ENCODE measurements around the gene ARNT2. TPM values are rescaled to one million over a fixed set of nuclear protein-coding genes. Genes with fewer than 3 reads are reported as not detected.

The ARNT2 gene
- total and polyA plus RNA-seq, 2 experiments from 2014 or later: 4.6 to 11.6 TPM

DNA sequence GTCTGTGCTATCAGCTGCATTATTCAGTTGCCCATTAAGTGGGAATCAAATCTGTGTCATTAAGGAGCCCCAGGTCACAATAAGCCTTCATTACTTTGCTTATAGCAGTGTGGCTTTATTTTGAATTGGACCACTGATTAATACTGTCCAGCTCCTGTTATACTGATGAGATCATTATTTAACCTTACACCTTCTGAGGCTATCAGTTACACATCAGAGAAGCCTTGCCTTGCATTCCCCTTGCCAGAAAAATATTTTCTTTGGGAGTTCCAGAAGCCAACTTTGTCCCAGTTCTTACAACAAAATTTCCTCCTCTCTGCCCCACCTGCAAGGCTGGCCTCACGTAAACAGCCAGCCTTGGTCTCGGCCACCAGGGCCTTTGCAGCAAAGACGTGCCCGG lies 29.7 kb upstream of the ARNT2 start:
- Histone ChIP-seq H3K79me2 (replicated peaks; ENCODE audit: insufficient read depth) (no peaks in the 10 kb centered on the region), H3K4me2 (no peak overlapping the region), H3K4me3 (no peak overlapping the region), H2AFZ (no peak overlapping the region), H3K4me1 (ENCODE audit: insufficient read depth) (no peaks in the 10 kb centered on the region), H4K20me1 (replicated peaks; ENCODE audit: insufficient read depth) (0 out of 2 replicates have a peak, but pooled peaks cover 2% of the 10 kb centered on the region), H3K36me3 (ENCODE audit: insufficient read depth) (no peaks in the 10 kb centered on the region), H3K27ac (ENCODE audit: low read depth) (no peak overlapping the region), H3K27me3 (ENCODE audit: insufficient read depth) (no peaks in the 10 kb centered on the region), H3F3A (replicated peaks; ENCODE audit: low read depth) (no peaks in the 10 kb centered on the region), H3K9me2 (ENCODE audit: insufficient read depth) (no peaks in the 10 kb centered on the region)
- ATAC-seq (no peak), DNase-seq (ENCODE audit: low spot score) (no peak)
- TF ChIP-seq NANOG (IDR thresholded peaks at IDR 0.05; ENCODE audit: borderline replicate concordance) (no peak), STAT1 (IDR thresholded peaks at IDR 0.05; ENCODE audit: unreplicated experiment) (no peak), CREB1 (CRISPR knock-in tag; IDR thresholded peaks at IDR 0.05; ENCODE audit: low read depth) (no peak), POLR2AphosphoS5 (IDR thresholded peaks at IDR 0.05; ENCODE audit: low read depth) (no peak), ZNF331 (CRISPR knock-in tag; IDR thresholded peaks at IDR 0.05; ENCODE audit: low read depth) (no peak), JUNB (IDR thresholded peaks at IDR 0.05; ENCODE audit: unreplicated experiment) (no peak), EZH2 (IDR thresholded peaks at IDR 0.05; ENCODE audit: low read depth, unreplicated experiment) (no peak), EZH2phosphoT487 (IDR thresholded peaks at IDR 0.05; ENCODE audit: unreplicated experiment) (no peak), ZNF114 (CRISPR knock-in tag; IDR thresholded peaks at IDR 0.05) (no peak)
- TF ChIP-seq, protein P1, sequence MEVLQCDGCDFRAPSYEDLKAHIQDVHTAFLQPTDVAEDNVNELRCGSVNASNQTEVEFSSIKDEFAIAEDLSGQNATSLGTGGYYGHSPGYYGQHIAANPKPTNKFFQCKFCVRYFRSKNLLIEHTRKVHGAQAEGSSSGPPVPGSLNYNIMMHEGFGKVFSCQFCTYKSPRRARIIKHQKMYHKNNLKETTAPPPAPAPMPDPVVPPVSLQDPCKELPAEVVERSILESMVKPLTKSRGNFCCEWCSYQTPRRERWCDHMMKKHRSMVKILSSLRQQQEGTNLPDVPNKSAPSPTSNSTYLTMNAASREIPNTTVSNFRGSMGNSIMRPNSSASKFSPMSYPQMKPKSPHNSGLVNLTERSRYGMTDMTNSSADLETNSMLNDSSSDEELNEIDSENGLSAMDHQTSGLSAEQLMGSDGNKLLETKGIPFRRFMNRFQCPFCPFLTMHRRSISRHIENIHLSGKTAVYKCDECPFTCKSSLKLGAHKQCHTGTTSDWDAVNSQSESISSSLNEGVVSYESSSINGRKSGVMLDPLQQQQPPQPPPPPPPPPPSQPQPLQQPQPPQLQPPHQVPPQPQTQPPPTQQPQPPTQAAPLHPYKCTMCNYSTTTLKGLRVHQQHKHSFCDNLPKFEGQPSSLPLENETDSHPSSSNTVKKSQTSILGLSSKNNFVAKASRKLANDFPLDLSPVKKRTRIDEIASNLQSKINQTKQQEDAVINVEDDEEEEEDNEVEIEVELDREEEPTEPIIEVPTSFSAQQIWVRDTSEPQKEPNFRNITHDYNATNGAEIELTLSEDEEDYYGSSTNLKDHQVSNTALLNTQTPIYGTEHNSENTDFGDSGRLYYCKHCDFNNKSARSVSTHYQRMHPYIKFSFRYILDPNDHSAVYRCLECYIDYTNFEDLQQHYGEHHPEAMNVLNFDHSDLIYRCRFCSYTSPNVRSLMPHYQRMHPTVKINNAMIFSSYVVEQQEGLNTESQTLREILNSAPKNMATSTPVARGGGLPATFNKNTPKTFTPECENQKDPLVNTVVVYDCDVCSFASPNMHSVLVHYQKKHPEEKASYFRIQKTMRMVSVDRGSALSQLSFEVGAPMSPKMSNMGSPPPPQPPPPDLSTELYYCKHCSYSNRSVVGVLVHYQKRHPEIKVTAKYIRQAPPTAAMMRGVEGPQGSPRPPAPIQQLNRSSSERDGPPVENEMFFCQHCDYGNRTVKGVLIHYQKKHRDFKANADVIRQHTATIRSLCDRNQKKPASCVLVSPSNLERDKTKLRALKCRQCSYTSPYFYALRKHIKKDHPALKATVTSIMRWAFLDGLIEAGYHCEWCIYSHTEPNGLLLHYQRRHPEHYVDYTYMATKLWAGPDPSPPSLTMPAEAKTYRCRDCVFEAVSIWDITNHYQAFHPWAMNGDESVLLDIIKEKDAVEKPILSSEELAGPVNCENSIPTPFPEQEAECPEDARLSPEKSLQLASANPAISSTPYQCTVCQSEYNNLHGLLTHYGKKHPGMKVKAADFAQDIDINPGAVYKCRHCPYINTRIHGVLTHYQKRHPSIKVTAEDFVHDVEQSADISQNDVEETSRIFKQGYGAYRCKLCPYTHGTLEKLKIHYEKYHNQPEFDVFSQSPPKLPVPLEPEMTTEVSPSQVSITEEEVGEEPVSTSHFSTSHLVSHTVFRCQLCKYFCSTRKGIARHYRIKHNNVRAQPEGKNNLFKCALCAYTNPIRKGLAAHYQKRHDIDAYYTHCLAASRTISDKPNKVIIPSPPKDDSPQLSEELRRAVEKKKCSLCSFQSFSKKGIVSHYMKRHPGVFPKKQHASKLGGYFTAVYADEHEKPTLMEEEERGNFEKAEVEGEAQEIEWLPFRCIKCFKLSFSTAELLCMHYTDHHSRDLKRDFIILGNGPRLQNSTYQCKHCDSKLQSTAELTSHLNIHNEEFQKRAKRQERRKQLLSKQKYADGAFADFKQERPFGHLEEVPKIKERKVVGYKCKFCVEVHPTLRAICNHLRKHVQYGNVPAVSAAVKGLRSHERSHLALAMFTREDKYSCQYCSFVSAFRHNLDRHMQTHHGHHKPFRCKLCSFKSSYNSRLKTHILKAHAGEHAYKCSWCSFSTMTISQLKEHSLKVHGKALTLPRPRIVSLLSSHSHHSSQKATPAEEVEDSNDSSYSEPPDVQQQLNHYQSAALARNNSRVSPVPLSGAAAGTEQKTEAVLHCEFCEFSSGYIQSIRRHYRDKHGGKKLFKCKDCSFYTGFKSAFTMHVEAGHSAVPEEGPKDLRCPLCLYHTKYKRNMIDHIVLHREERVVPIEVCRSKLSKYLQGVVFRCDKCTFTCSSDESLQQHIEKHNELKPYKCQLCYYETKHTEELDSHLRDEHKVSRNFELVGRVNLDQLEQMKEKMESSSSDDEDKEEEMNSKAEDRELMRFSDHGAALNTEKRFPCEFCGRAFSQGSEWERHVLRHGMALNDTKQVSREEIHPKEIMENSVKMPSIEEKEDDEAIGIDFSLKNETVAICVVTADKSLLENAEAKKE (CRISPR knock-in tag; IDR thresholded peaks at IDR 0.05): no peak
- TF ChIP-seq, protein P2, sequence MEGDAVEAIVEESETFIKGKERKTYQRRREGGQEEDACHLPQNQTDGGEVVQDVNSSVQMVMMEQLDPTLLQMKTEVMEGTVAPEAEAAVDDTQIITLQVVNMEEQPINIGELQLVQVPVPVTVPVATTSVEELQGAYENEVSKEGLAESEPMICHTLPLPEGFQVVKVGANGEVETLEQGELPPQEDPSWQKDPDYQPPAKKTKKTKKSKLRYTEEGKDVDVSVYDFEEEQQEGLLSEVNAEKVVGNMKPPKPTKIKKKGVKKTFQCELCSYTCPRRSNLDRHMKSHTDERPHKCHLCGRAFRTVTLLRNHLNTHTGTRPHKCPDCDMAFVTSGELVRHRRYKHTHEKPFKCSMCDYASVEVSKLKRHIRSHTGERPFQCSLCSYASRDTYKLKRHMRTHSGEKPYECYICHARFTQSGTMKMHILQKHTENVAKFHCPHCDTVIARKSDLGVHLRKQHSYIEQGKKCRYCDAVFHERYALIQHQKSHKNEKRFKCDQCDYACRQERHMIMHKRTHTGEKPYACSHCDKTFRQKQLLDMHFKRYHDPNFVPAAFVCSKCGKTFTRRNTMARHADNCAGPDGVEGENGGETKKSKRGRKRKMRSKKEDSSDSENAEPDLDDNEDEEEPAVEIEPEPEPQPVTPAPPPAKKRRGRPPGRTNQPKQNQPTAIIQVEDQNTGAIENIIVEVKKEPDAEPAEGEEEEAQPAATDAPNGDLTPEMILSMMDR (conservative IDR thresholded peaks at IDR 0.05; ENCODE audit: low read depth in 2 of 2): no peak
- TF ChIP-seq, protein P3, sequence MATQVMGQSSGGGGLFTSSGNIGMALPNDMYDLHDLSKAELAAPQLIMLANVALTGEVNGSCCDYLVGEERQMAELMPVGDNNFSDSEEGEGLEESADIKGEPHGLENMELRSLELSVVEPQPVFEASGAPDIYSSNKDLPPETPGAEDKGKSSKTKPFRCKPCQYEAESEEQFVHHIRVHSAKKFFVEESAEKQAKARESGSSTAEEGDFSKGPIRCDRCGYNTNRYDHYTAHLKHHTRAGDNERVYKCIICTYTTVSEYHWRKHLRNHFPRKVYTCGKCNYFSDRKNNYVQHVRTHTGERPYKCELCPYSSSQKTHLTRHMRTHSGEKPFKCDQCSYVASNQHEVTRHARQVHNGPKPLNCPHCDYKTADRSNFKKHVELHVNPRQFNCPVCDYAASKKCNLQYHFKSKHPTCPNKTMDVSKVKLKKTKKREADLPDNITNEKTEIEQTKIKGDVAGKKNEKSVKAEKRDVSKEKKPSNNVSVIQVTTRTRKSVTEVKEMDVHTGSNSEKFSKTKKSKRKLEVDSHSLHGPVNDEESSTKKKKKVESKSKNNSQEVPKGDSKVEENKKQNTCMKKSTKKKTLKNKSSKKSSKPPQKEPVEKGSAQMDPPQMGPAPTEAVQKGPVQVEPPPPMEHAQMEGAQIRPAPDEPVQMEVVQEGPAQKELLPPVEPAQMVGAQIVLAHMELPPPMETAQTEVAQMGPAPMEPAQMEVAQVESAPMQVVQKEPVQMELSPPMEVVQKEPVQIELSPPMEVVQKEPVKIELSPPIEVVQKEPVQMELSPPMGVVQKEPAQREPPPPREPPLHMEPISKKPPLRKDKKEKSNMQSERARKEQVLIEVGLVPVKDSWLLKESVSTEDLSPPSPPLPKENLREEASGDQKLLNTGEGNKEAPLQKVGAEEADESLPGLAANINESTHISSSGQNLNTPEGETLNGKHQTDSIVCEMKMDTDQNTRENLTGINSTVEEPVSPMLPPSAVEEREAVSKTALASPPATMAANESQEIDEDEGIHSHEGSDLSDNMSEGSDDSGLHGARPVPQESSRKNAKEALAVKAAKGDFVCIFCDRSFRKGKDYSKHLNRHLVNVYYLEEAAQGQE (IDR thresholded peaks at IDR 0.05; ENCODE audit: unreplicated experiment): no peak
- TF ChIP-seq, protein P4, sequence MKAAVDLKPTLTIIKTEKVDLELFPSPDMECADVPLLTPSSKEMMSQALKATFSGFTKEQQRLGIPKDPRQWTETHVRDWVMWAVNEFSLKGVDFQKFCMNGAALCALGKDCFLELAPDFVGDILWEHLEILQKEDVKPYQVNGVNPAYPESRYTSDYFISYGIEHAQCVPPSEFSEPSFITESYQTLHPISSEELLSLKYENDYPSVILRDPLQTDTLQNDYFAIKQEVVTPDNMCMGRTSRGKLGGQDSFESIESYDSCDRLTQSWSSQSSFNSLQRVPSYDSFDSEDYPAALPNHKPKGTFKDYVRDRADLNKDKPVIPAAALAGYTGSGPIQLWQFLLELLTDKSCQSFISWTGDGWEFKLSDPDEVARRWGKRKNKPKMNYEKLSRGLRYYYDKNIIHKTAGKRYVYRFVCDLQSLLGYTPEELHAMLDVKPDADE (IDR thresholded peaks at IDR 0.05): no peak
- Mint-ChIP-seq H3K27me3 (ENCODE audit: insufficient read depth, low read depth, poor library complexity) (no peaks in the 10 kb centered on the region), H3K9me3 (peaks cover 11% of the 10 kb centered on the region), H3K27ac (no peak overlapping the region), H3K36me3 (ENCODE audit: low read depth) (peaks cover under 1% of the 10 kb centered on the region; the same call in 1 of the 3 replicates), H3K4me3 (no peak overlapping the region), H3K4me1 (no peaks in the 10 kb centered on the region)
